ENCODE results near the gene PDE11A.

Gene PDE11A

DNA sequence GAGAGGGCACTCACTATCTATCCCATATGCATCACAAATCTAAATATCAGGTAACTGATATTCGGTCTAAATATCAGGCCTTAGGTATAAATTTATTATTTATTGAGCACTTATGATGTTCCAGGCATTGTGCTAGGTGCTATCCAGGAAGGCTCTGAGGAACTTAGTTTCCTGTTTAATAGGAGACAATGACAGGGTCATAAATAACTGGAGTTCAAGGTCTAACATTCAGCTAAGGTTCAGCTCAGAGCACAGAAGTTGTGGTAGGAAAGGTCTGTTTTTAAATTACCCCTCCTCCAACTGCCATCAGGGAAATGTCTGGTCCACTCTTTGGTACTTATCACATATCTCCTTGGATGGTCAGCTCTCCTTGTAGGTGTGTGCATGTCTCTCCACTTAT is 486.4 kb downstream of the PDE11A start:
- Histone ChIP-seq H3K9ac (ENCODE audit: low read length) (no peak overlapping the region), H3K27me3 (ENCODE audit: low read length) (no peaks in the 10 kb centered on the region), H2AFZ (ENCODE audit: low read depth, low read length, severe bottlenecking) (no peak overlapping the region), H4K20me1 (ENCODE audit: low read depth, low read length) (no peaks in the 10 kb centered on the region), H3K4me2 (ENCODE audit: low read depth, low read length, poor library complexity, severe bottlenecking) (no peak overlapping the region), H3K79me2 (ENCODE audit: insufficient read depth, low read length) (no peaks in the 10 kb centered on the region), H3K9me2 (replicated peaks; ENCODE audit: insufficient read depth, low read length) (no peaks in the 10 kb centered on the region), H3K9me3 (ENCODE audit: insufficient read depth, low read length) (no peaks in the 10 kb centered on the region), H3K27ac (ENCODE audit: low read depth, low read length) (no peak overlapping the region), H3K4me3 (ENCODE audit: insufficient read depth, low read length, poor library complexity, severe bottlenecking) (no peak overlapping the region), H3F3A (ENCODE audit: insufficient read depth) (no peaks in the 10 kb centered on the region), H3K36me3 (ENCODE audit: low read length) (no peaks in the 10 kb centered on the region)
- TF ChIP-seq EZH2phosphoT487 (conservative IDR thresholded peaks at IDR 0.05; ENCODE audit: low read length) = no peak
- TF ChIP-seq, protein P1, sequence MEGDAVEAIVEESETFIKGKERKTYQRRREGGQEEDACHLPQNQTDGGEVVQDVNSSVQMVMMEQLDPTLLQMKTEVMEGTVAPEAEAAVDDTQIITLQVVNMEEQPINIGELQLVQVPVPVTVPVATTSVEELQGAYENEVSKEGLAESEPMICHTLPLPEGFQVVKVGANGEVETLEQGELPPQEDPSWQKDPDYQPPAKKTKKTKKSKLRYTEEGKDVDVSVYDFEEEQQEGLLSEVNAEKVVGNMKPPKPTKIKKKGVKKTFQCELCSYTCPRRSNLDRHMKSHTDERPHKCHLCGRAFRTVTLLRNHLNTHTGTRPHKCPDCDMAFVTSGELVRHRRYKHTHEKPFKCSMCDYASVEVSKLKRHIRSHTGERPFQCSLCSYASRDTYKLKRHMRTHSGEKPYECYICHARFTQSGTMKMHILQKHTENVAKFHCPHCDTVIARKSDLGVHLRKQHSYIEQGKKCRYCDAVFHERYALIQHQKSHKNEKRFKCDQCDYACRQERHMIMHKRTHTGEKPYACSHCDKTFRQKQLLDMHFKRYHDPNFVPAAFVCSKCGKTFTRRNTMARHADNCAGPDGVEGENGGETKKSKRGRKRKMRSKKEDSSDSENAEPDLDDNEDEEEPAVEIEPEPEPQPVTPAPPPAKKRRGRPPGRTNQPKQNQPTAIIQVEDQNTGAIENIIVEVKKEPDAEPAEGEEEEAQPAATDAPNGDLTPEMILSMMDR (IDR thresholded peaks at IDR 0.05; ENCODE audit: insufficient read depth, low read length, poor library complexity, severe bottlenecking) = no peak

DNA sequence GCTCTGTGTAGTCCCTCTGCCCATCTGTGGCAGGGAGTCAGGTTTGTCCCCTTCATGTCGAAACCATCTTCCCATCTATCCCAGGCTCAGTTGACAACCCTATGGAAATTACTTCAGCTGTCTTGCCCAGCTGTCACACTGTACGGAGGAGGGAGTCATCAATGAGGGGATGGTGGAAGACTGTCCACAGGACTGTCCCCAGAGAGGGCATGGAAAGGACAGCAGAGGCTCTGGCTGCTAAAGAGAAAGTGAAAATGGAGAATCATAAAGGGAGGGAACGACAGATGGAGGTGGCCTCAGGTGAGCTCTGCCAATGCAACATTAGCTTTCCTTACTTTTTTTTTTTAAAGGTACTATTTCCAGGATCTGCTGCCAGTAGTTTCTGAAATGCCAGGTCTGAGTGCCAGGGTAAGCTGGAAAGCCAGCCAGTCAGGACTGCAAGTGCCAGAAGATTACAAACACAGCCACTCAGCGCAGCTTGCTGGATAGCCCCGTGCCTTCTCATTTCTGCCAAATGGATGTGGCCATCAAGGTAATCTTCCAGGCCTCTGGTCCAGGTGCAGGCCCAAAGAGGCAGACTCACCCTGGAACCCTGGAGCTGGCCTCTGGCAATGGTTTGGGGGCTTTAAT is 487.2 kb downstream of the PDE11A start:
- Histone ChIP-seq H3F3A (ENCODE audit: insufficient read depth) (no peaks in the 10 kb centered on the region), H4K20me1 (ENCODE audit: low read depth, low read length) (no peaks in the 10 kb centered on the region), H3K9ac (ENCODE audit: low read length) (no peak overlapping the region), H3K9me2 (replicated peaks; ENCODE audit: insufficient read depth, low read length) (no peaks in the 10 kb centered on the region), H3K4me2 (ENCODE audit: low read depth, low read length, poor library complexity, severe bottlenecking) (no peak overlapping the region), H3K27ac (ENCODE audit: low read depth, low read length) (no peak overlapping the region), H3K27me3 (ENCODE audit: low read length) (no peaks in the 10 kb centered on the region), H3K36me3 (ENCODE audit: low read length) (no peaks in the 10 kb centered on the region), H3K4me3 (ENCODE audit: insufficient read depth, low read length, poor library complexity, severe bottlenecking) (no peak overlapping the region), H3K9me3 (ENCODE audit: insufficient read depth, low read length) (no peaks in the 10 kb centered on the region), H2AFZ (ENCODE audit: low read depth, low read length, severe bottlenecking) (no peak overlapping the region), H3K79me2 (ENCODE audit: insufficient read depth, low read length) (no peaks in the 10 kb centered on the region)
- TF ChIP-seq, protein P1 (IDR thresholded peaks at IDR 0.05; ENCODE audit: insufficient read depth, low read length, poor library complexity, severe bottlenecking) = no peak
- no peak for TF ChIP-seq EZH2phosphoT487 (conservative IDR thresholded peaks at IDR 0.05; ENCODE audit: low read length)

DNA sequence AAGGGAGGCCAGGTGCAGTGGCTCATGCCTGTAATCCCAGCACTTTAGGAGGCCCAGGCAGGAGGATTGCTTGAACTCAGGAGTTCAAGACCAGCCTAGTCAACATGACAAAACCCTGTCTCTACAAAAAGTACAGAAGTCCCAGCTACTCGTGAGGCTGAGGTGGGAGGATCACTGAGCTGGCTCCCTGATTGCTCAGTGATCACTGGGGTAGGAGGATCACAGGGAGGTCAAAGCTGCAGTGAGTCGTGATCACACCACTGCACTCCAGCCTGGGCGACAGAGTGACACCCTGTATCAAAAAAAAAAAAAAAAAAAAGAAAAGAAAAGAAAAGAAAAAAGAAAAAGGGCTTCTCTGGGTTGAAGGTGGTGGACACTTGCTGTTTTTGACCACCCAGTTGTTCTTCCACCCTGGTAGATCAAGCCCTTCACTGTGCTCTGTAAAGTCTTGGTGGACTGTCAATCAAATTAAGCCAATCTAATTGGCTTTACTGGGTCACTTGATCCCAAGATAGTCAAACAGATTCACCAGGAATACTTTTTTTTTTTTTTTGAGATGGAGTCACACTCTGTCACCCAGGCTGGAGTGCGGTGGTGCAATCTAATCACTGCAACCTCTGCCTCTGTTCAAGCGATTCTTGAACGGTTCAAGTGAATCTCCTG is 488.4 kb downstream of the PDE11A start:
- H3K27ac ChIP-seq (ENCODE audit: low read depth, low read length) = no peak overlapping the region
- no peak overlapping the region for H3K9ac ChIP-seq (ENCODE audit: low read length)
- TF ChIP-seq, protein P1 (IDR thresholded peaks at IDR 0.05; ENCODE audit: insufficient read depth, low read length, poor library complexity, severe bottlenecking) = no peak
- no peak for TF ChIP-seq EZH2phosphoT487 (conservative IDR thresholded peaks at IDR 0.05; ENCODE audit: low read length)
- H4K20me1 ChIP-seq (ENCODE audit: low read depth, low read length) = no peaks in the 10 kb centered on the region
- H3K27me3 ChIP-seq (ENCODE audit: low read length) = no peaks in the 10 kb centered on the region
- no peaks in the 10 kb centered on the region for H3K9me3 ChIP-seq (ENCODE audit: insufficient read depth, low read length)
- H3F3A ChIP-seq (ENCODE audit: insufficient read depth) = no peaks in the 10 kb centered on the region
- H3K4me2 ChIP-seq (ENCODE audit: low read depth, low read length, poor library complexity, severe bottlenecking) = no peak overlapping the region
- H2AFZ ChIP-seq (ENCODE audit: low read depth, low read length, severe bottlenecking) = no peak overlapping the region
- no peaks in the 10 kb centered on the region for H3K9me2 ChIP-seq (replicated peaks; ENCODE audit: insufficient read depth, low read length)
- no peak overlapping the region for H3K4me3 ChIP-seq (ENCODE audit: insufficient read depth, low read length, poor library complexity, severe bottlenecking)
- H3K36me3 ChIP-seq (ENCODE audit: low read length) = no peaks in the 10 kb centered on the region
- no peaks in the 10 kb centered on the region for H3K79me2 ChIP-seq (ENCODE audit: insufficient read depth, low read length)

Measured in SU-DHL-6 (cell line).